Measurements from ENCODE around the gene COG5. TPM values are rescaled to one million over a fixed set of nuclear protein-coding genes. Genes with fewer than 3 reads are reported as not detected.

COG5 gene
- total and polyA plus RNA-seq, 4 donors, result 4.1 to 27.1 (median 8.4) TPM

DNA sequence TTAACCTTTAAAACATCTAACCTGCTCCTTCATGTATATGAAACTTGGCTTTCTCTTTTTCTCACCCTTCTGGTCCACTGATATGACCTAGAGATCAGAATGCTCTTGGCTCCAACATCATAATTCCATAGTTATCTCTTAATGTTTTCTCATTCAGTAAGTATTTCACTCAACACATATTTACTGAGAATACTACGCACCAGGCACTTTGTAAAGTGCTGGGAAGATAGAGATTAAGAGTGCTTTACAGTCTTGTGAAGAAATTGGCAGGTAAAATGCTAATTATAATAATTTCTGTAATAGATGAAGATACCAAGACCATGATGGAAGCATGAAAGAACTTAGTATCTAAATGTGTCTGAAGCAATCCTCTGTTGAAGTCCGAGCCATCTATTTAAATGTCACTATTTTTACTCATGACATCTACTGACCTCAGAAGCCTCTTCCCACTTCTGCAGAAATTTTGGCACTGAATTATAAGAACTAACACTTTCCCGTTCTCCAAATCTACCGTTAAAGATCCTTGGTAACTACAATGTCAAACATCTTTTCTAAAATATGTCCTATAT lies 278.7 kb downstream of the COG5 start:
- no peak for DNase-seq (ENCODE audit: low spot score)
- Histone ChIP-seq H3K9ac (ENCODE audit: low read depth in 1 of 2, low read length in 2 of 2) (no peak overlapping the region), H3K4me1 (ENCODE audit: control insufficient read depth in 4 of 4, insufficient read depth in 4 of 4, low read length in 3 of 4) (no peaks in the 10 kb centered on the region), H3K9me3 (ENCODE audit: control insufficient read depth in 4 of 4, low read length in 3 of 4) (no peaks in the 10 kb centered on the region), H3K27ac (ENCODE audit: low read depth in 1 of 2, low read length in 2 of 2) (no peak overlapping the region), H3K27me3 (ENCODE audit: control insufficient read depth in 4 of 4, insufficient read depth in 4 of 4, low read length in 3 of 4) (no peaks in the 10 kb centered on the region), H3K36me3 (ENCODE audit: control insufficient read depth in 4 of 4, insufficient read depth in 3 of 4, low read depth in 1 of 4, low read length in 3 of 4) (peaks cover 0 to 3% (median 0%) of the 10 kb centered on the region in 4 donors), H3K4me3 (ENCODE audit: low read depth in 1 of 3, low read length in 3 of 3) (no peak overlapping the region)
- no peak for TF ChIP-seq TAF1 (conservative IDR thresholded peaks at IDR 0.05)
- TF ChIP-seq FOXA2 (IDR thresholded peaks at IDR 0.05), result no peak
- TF ChIP-seq GABPA (IDR thresholded peaks at IDR 0.05 in 1 of 2, conservative IDR thresholded peaks at IDR 0.05 in 1 of 2), result no peak
- 90% methylated on average over 4 of the region's 4 CpGs for WGBS

DNA sequence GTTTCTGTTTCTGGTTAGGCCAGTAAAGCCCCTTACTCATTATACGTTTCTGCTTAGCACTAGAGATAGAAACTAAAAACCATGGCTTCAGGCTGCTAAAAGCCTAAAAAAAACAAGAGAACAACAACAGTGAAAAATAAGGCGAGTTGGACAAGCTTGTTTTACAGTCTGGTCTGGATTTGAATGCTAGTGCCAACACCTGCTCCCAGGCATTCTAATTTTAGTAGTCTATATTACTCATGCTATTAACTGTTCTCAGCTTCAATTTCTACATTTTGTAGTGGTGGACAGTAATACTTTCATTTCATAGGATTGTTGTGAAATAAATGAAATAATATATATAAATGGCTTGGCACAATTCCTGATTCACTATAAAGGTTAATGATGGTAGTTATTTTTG lies 286.4 kb downstream of the COG5 start:
- WGBS, result 96% methylated on average over 2 of the region's 2 CpGs
- Histone ChIP-seq H3K4me3 (ENCODE audit: low read depth in 1 of 3, low read length in 3 of 3) (no peak overlapping the region), H3K27me3 (ENCODE audit: control insufficient read depth in 4 of 4, insufficient read depth in 4 of 4, low read length in 3 of 4) (no peaks in the 10 kb centered on the region), H3K9ac (ENCODE audit: low read depth in 1 of 2, low read length in 2 of 2) (no peak overlapping the region), H3K9me3 (ENCODE audit: control insufficient read depth in 4 of 4, low read length in 3 of 4) (no peaks in the 10 kb centered on the region), H3K27ac (ENCODE audit: low read depth in 1 of 2, low read length in 2 of 2) (no peak overlapping the region), H3K4me1 (ENCODE audit: control insufficient read depth in 4 of 4, insufficient read depth in 4 of 4, low read length in 3 of 4) (no peaks in the 10 kb centered on the region), H3K36me3 (ENCODE audit: control insufficient read depth in 4 of 4, insufficient read depth in 3 of 4, low read depth in 1 of 4, low read length in 3 of 4) (peaks cover 0 to 3% (median 0%) of the 10 kb centered on the region in 4 donors)
- no peak for DNase-seq (ENCODE audit: low spot score)
- TF ChIP-seq, protein P1, sequence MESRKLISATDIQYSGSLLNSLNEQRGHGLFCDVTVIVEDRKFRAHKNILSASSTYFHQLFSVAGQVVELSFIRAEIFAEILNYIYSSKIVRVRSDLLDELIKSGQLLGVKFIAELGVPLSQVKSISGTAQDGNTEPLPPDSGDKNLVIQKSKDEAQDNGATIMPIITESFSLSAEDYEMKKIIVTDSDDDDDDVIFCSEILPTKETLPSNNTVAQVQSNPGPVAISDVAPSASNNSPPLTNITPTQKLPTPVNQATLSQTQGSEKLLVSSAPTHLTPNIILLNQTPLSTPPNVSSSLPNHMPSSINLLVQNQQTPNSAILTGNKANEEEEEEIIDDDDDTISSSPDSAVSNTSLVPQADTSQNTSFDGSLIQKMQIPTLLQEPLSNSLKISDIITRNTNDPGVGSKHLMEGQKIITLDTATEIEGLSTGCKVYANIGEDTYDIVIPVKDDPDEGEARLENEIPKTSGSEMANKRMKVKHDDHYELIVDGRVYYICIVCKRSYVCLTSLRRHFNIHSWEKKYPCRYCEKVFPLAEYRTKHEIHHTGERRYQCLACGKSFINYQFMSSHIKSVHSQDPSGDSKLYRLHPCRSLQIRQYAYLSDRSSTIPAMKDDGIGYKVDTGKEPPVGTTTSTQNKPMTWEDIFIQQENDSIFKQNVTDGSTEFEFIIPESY (IDR thresholded peaks at IDR 0.05), result no peak
- TF ChIP-seq, protein P2, sequence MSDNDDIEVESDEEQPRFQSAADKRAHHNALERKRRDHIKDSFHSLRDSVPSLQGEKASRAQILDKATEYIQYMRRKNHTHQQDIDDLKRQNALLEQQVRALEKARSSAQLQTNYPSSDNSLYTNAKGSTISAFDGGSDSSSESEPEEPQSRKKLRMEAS (IDR thresholded peaks at IDR 0.05), result no peak
- no peak for TF ChIP-seq FOXA1 (IDR thresholded peaks at IDR 0.05)
- no peak for TF ChIP-seq EGR1 (IDR thresholded peaks at IDR 0.05; ENCODE audit: low read depth in 2 of 2)
- TF ChIP-seq SP1 (IDR thresholded peaks at IDR 0.05), result no peak
- TF ChIP-seq, protein P3, sequence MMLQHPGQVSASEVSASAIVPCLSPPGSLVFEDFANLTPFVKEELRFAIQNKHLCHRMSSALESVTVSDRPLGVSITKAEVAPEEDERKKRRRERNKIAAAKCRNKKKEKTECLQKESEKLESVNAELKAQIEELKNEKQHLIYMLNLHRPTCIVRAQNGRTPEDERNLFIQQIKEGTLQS (IDR thresholded peaks at IDR 0.05), result no peak
- TF ChIP-seq FOXA2 (IDR thresholded peaks at IDR 0.05), result no peak
- TF ChIP-seq TAF1 (conservative IDR thresholded peaks at IDR 0.05), result no peak
- TF ChIP-seq HNF4G (IDR thresholded peaks at IDR 0.05), result no peak
- TF ChIP-seq YY1 (IDR thresholded peaks at IDR 0.05), result no peak
- no peak for TF ChIP-seq HNF4A (conservative IDR thresholded peaks at IDR 0.05)
- TF ChIP-seq, protein P4, sequence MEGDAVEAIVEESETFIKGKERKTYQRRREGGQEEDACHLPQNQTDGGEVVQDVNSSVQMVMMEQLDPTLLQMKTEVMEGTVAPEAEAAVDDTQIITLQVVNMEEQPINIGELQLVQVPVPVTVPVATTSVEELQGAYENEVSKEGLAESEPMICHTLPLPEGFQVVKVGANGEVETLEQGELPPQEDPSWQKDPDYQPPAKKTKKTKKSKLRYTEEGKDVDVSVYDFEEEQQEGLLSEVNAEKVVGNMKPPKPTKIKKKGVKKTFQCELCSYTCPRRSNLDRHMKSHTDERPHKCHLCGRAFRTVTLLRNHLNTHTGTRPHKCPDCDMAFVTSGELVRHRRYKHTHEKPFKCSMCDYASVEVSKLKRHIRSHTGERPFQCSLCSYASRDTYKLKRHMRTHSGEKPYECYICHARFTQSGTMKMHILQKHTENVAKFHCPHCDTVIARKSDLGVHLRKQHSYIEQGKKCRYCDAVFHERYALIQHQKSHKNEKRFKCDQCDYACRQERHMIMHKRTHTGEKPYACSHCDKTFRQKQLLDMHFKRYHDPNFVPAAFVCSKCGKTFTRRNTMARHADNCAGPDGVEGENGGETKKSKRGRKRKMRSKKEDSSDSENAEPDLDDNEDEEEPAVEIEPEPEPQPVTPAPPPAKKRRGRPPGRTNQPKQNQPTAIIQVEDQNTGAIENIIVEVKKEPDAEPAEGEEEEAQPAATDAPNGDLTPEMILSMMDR (IDR thresholded peaks at IDR 0.05; ENCODE audit: low read depth, low read length, missing input control), result no peak
- TF ChIP-seq NR2F2 (IDR thresholded peaks at IDR 0.05), result no peak
- no peak for TF ChIP-seq RXRA (IDR thresholded peaks at IDR 0.05)
- TF ChIP-seq, protein P5, sequence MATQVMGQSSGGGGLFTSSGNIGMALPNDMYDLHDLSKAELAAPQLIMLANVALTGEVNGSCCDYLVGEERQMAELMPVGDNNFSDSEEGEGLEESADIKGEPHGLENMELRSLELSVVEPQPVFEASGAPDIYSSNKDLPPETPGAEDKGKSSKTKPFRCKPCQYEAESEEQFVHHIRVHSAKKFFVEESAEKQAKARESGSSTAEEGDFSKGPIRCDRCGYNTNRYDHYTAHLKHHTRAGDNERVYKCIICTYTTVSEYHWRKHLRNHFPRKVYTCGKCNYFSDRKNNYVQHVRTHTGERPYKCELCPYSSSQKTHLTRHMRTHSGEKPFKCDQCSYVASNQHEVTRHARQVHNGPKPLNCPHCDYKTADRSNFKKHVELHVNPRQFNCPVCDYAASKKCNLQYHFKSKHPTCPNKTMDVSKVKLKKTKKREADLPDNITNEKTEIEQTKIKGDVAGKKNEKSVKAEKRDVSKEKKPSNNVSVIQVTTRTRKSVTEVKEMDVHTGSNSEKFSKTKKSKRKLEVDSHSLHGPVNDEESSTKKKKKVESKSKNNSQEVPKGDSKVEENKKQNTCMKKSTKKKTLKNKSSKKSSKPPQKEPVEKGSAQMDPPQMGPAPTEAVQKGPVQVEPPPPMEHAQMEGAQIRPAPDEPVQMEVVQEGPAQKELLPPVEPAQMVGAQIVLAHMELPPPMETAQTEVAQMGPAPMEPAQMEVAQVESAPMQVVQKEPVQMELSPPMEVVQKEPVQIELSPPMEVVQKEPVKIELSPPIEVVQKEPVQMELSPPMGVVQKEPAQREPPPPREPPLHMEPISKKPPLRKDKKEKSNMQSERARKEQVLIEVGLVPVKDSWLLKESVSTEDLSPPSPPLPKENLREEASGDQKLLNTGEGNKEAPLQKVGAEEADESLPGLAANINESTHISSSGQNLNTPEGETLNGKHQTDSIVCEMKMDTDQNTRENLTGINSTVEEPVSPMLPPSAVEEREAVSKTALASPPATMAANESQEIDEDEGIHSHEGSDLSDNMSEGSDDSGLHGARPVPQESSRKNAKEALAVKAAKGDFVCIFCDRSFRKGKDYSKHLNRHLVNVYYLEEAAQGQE (IDR thresholded peaks at IDR 0.05), result no peak
- no peak for TF ChIP-seq GABPA (IDR thresholded peaks at IDR 0.05 in 1 of 2, conservative IDR thresholded peaks at IDR 0.05 in 1 of 2)
- TF ChIP-seq RAD21 (IDR thresholded peaks at IDR 0.05), result no peak
- no peak for TF ChIP-seq JUND (IDR thresholded peaks at IDR 0.05)
